Ishikawa (cell line): ENCODE results near the gene NHLRC3.

Experiments
- CEBPB ChIP-seq: IDR thresholded peaks from 2 replicates; pipeline ENCODE4 v1.6.1; 2012
- CREB1 ChIP-seq: IDR thresholded peaks from 2 replicates; pipeline ENCODE4 v1.6.1; 2012; ENCODE audit warnings: low read depth
- EGR1 ChIP-seq: IDR thresholded peaks from 2 replicates; pipeline ENCODE4 v1.6.1; 2012
- EP300 ChIP-seq: IDR thresholded peaks from 2 replicates; pipeline ENCODE4 v1.6.1; 2012; ENCODE audit warnings: borderline replicate concordance
- FOXM1 ChIP-seq: IDR thresholded peaks from 2 replicates; pipeline ENCODE4 v1.6.1; 2012; ENCODE audit warnings: low read depth, borderline replicate concordance
- NFIC ChIP-seq: IDR thresholded peaks from 2 replicates; pipeline ENCODE4 v1.6.1; 2012
- RAD21 ChIP-seq: IDR thresholded peaks from 2 replicates; pipeline ENCODE4 v1.6.1; 2012; ENCODE audit warnings: low read depth
- TAF1 ChIP-seq: IDR thresholded peaks from 2 replicates; pipeline ENCODE4 v1.6.1; 2012; ENCODE audit warnings: low read depth, mild to moderate bottlenecking
- TCF12 ChIP-seq: IDR thresholded peaks from 2 replicates; pipeline ENCODE4 v1.6.1; 2012; ENCODE audit warnings: low read depth
- TEAD4 ChIP-seq: IDR thresholded peaks from 2 replicates; pipeline ENCODE4 v1.6.1; 2012
- YY1 ChIP-seq: IDR thresholded peaks from 2 replicates; pipeline ENCODE4 v1.6.1; 2012; ENCODE audit warnings: low read depth
- ZBTB7A ChIP-seq: IDR thresholded peaks from 2 replicates; pipeline ENCODE4 v1.6.1; 2012; ENCODE audit warnings: low read depth
- TF ChIP-seq, protein P1 (sequence below): IDR thresholded peaks from 2 replicates; pipeline ENCODE4 v1.6.1; 2012
- TF ChIP-seq, protein P2 (sequence below): IDR thresholded peaks from 2 replicates; pipeline ENCODE4 v1.6.1; 2012
- TF ChIP-seq, protein P3 (sequence below): IDR thresholded peaks from 2 replicates; pipeline ENCODE4 v1.6.1; 2012; ENCODE audit warnings: low read depth, mild to moderate bottlenecking

The NHLRC3 gene

GRCh38 chr13:39054112-39054511, 15.9 kb downstream of the NHLRC3 start:
- TF ChIP-seq FOXM1 (no peak), ZBTB7A (no peak), YY1 (no peak), TAF1 (no peak), CREB1 (no peak), NFIC (no peak), TCF12 (no peak), TEAD4 (no peak), CEBPB (no peak), EGR1 (no peak), RAD21 (no peak), EP300 (no peak)
- TF ChIP-seq, protein P1, sequence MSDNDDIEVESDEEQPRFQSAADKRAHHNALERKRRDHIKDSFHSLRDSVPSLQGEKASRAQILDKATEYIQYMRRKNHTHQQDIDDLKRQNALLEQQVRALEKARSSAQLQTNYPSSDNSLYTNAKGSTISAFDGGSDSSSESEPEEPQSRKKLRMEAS = no peak
- TF ChIP-seq, protein P2, sequence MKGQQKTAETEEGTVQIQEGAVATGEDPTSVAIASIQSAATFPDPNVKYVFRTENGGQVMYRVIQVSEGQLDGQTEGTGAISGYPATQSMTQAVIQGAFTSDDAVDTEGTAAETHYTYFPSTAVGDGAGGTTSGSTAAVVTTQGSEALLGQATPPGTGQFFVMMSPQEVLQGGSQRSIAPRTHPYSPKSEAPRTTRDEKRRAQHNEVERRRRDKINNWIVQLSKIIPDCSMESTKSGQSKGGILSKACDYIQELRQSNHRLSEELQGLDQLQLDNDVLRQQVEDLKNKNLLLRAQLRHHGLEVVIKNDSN = no peak
- TF ChIP-seq, protein P3, sequence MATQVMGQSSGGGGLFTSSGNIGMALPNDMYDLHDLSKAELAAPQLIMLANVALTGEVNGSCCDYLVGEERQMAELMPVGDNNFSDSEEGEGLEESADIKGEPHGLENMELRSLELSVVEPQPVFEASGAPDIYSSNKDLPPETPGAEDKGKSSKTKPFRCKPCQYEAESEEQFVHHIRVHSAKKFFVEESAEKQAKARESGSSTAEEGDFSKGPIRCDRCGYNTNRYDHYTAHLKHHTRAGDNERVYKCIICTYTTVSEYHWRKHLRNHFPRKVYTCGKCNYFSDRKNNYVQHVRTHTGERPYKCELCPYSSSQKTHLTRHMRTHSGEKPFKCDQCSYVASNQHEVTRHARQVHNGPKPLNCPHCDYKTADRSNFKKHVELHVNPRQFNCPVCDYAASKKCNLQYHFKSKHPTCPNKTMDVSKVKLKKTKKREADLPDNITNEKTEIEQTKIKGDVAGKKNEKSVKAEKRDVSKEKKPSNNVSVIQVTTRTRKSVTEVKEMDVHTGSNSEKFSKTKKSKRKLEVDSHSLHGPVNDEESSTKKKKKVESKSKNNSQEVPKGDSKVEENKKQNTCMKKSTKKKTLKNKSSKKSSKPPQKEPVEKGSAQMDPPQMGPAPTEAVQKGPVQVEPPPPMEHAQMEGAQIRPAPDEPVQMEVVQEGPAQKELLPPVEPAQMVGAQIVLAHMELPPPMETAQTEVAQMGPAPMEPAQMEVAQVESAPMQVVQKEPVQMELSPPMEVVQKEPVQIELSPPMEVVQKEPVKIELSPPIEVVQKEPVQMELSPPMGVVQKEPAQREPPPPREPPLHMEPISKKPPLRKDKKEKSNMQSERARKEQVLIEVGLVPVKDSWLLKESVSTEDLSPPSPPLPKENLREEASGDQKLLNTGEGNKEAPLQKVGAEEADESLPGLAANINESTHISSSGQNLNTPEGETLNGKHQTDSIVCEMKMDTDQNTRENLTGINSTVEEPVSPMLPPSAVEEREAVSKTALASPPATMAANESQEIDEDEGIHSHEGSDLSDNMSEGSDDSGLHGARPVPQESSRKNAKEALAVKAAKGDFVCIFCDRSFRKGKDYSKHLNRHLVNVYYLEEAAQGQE = no peak

DNA sequence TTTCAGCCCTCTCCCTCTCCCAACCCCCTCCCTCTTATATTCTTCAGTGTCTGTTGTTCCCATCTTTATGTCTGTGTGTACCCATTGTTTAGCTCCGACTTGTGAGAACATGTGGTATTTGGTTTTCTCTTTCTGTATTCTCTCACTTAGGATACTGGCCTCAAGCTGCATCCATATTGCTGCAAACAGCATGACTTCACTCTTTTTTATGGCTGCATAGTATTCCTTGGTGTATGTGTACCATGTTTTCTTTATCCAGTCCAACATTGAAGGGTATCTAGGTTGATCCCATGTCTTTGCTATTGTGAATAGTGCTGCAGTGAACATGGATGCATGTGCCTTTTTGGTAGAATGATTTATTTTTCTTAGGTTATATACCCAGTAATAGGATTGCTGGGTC, 17.8 kb downstream of the NHLRC3 start:
- no peak for TF ChIP-seq CEBPB
- TF ChIP-seq TCF12 = no peak
- TF ChIP-seq TAF1 = no peak
- TF ChIP-seq EP300 = no peak
- TF ChIP-seq NFIC = no peak
- TF ChIP-seq FOXM1 = no peak
- TF ChIP-seq EGR1 = no peak
- TF ChIP-seq CREB1 = no peak
- TF ChIP-seq YY1 = no peak
- TF ChIP-seq RAD21 = no peak
- TF ChIP-seq, protein P2 = no peak
- TF ChIP-seq ZBTB7A = no peak
- TF ChIP-seq, protein P1 = no peak
- no peak for TF ChIP-seq TEAD4
- TF ChIP-seq, protein P3 = no peak

- TF ChIP-seq TAF1 (no peak), TCF12 (no peak), YY1 (no peak), TEAD4 (no peak), FOXM1 (no peak), ZBTB7A (no peak), EGR1 (no peak), CEBPB (no peak), CREB1 (no peak), RAD21 (no peak)
- TF ChIP-seq, protein P1 = no peak
- TF ChIP-seq, protein P3 = no peak
These were observed 19.8 kb downstream of the NHLRC3 start for GRCh38 chr13:39058040-39058439.

DNA sequence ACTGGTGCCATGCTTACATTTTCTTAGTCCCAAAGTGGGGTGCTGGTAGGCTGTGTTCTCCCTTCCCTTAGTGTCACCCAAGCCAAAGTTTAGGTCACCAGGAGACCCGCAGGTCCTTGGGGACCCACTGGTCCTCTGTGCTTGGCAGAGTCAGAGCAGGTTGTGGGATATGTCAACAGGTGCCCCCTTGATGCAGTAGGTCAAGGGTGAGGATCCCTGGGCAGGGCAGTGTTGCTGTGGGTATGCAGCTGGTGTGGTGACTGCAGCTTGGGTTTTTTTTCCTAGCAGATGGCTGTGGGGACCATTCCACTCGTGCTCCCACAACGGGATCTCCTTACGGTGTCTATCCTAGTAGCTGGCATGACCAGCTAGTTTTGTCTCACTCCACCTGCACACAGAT, 23.7 kb downstream of the NHLRC3 start:
- TF ChIP-seq YY1 (no peak), NFIC (no peak), CEBPB (no peak), TAF1 (no peak), RAD21 (no peak), FOXM1 (no peak), CREB1 (no peak), ZBTB7A (no peak), TCF12 (no peak), EGR1 (no peak), TEAD4 (no peak), EP300 (no peak)
- TF ChIP-seq, protein P3 = no peak
- TF ChIP-seq, protein P1 = no peak
- TF ChIP-seq, protein P2 = no peak
